Astrocyte of the cerebellum (primary cell): ENCODE results near the gene CAMTA1.

Experiments used
- DNase-seq: peaks from one replicate; pipeline ENCODE4 v3.0.0-alpha.2; 2011; ENCODE audit warnings: low read depth
- H3K4me3 ChIP-seq: 2 replicates; pipeline ENCODE4 v1.5.1; 2011; ENCODE audit warnings: mild to moderate bottlenecking, low read depth, low read length, moderate library complexity
- CTCF ChIP-seq: IDR thresholded peaks from 2 replicates; pipeline ENCODE4 v1.5.1; 2012; ENCODE audit warnings: low read length, low read depth, moderate library complexity, mild to moderate bottlenecking; ENCODE audit errors: missing control alignments
- in situ Hi-C: cut with HindIII; loops from 2 replicates; pipeline ENCODE4 v1.10.0; 2017; ENCODE audit warnings: low sequenced_read_pairs

Gene CAMTA1

GRCh38 chr1:6953907-6954364, 168.7 kb downstream of the CAMTA1 start:
- in situ Hi-C loops, result no loop called here
- no peak overlapping the region for H3K4me3 ChIP-seq
- TF ChIP-seq CTCF, result no peak
- DNase-seq, result no peak

GRCh38 chr1:6954591-6954990, 169.3 kb downstream of the CAMTA1 start:
- DNase-seq, result no peak
- TF ChIP-seq CTCF, result no peak
- no peak overlapping the region for H3K4me3 ChIP-seq
- in situ Hi-C loops, result no loop called here

- no peak overlapping the region for H3K4me3 ChIP-seq
- no peak for DNase-seq
- no peak for TF ChIP-seq CTCF
- in situ Hi-C loops, result no loop called here
Measured at GRCh38 chr1:6955357-6956094, 170.3 kb downstream of the CAMTA1 start.

GRCh38 chr1:6956488-6957159, 171.4 kb downstream of the CAMTA1 start:
- no peak for TF ChIP-seq CTCF
- in situ Hi-C loops, result no loop called here
- no peak for DNase-seq
- no peak overlapping the region for H3K4me3 ChIP-seq

GRCh38 chr1:6957341-6957740, 172.1 kb downstream of the CAMTA1 start:
- no peak for TF ChIP-seq CTCF
- DNase-seq, result no peak
- H3K4me3 ChIP-seq, result no peak overlapping the region
- in situ Hi-C loops, result no loop called here

GRCh38 chr1:6958407-6959030, 173.3 kb downstream of the CAMTA1 start:
- no peak for TF ChIP-seq CTCF
- DNase-seq, result no peak
- in situ Hi-C loops, result no loop called here

More at GRCh38 chr1:6958407-6959030, 173.3 kb downstream of the CAMTA1 start:
- H3K4me3 ChIP-seq, result no peak overlapping the region
